ENCODE results near the gene STRIT1.

GRCh38 chr3:155270063-155270462 lies 23.4 kb downstream of the STRIT1 start:
- TF ChIP-seq SMC3 (IDR thresholded peaks at IDR 0.05) (no peak), POLR2A (IDR thresholded peaks at IDR 0.05; ENCODE audit: low read length) (no peak), CTCF (IDR thresholded peaks at IDR 0.05) (no peak), MAFK (IDR thresholded peaks at IDR 0.05; ENCODE audit: partially characterized antibody) (no peak), KDM5A (IDR thresholded peaks at IDR 0.05) (no peak), NR3C1 (IDR thresholded peaks at IDR 0.05) (no peak), FOXS1 (CRISPR knock-in tag; IDR thresholded peaks at IDR 0.05) (no peak), HOXB13 (CRISPR knock-in tag; IDR thresholded peaks at IDR 0.05; ENCODE audit: low read depth) (no peak), PBX3 (IDR thresholded peaks at IDR 0.05) (no peak), E2F6 (IDR thresholded peaks at IDR 0.05; ENCODE audit: borderline replicate concordance, low read depth) (no peak)
